A549 (cell line): ENCODE data around the gene PORCN. TPM values are rescaled to one million over a fixed set of nuclear protein-coding genes. Genes with fewer than 3 reads are reported as not detected.
A peak's percentile ranks its signal among the peaks of the same experiment; 100 is the strongest.

ENCODE experiments used
- ATAC-seq, 2 experiments: fragments of 200-7000 bp in 1 of 2; fragments of >200 bp in 1 of 2; cut with Nextera tagmentation in 1 of 2; cut with Tn5 transposase in 1 of 2; 3 replicates each; pipeline versions ENCODE4 v1.8.0 to v1.9.1; 2018 to 2020; ENCODE audit warnings: mild to moderate bottlenecking in 1 of 2, moderate library complexity in 1 of 2
- CTCF ChIA-PET: fragments of 300-600 bp; sonication (Branson Sonifier 250); formaldehyde crosslinking; extraction: SDS; loops from one replicate; lab custom pipeline; 2021; ENCODE audit warnings: antibody characterized with exemption, inconsistent platforms; lab: Yijun Ruan, JAX
- POLR2A ChIA-PET: fragments of 350-600 bp; formaldehyde crosslinking; extraction: SDS; loops from one replicate; lab custom pipeline; 2021; ENCODE audit warnings: antibody characterized with exemption, inconsistent platforms; lab: Yijun Ruan, JAX
- DNase-seq, 2 experiments: peaks; one replicate each; pipeline versions ENCODE4 v3.0.0 to v3.0.0-alpha.2; 2011 to 2016; ENCODE audit warnings: low read depth in 1 of 2, low spot score in 1 of 2
- FAIRE-seq: peaks from 2 replicates; lab custom pipeline; 2011; peaks lifted over from hg19 to GRCh38; lab: Jason Lieb, UNC
- H3K27ac ChIP-seq, 2 experiments: fragments of >200 bp; sonication (Bioruptor Twin); formaldehyde crosslinking; 3 replicates each; pipeline ENCODE4 v1.5.1; 2016 to 2017
- H3K4me1 ChIP-seq: fragments of >200 bp; sonication (Bioruptor Twin); formaldehyde crosslinking; 3 replicates; pipeline ENCODE4 v1.6.1; 2016
- H3K4me2 ChIP-seq: fragments of >200 bp; sonication (Bioruptor Twin); formaldehyde crosslinking; 3 replicates; pipeline ENCODE4 v1.6.1; 2016
- H3K4me3 ChIP-seq: fragments of >200 bp; sonication (Bioruptor Twin); formaldehyde crosslinking; 3 replicates; pipeline ENCODE4 v1.5.1; 2016
- H3K9me3 ChIP-seq: fragments of >200 bp; sonication (Bioruptor Twin); formaldehyde crosslinking; 3 replicates; pipeline ENCODE4 v1.6.1; 2016
- BHLHE40 ChIP-seq: IDR thresholded peaks from 2 replicates; pipeline ENCODE4 v1.6.1; 2012; ENCODE audit warnings: low read depth, low read length, inconsistent platforms
- CHD4 ChIP-seq: fragments of 200-600 bp; sonication (generic); IDR thresholded peaks from 2 replicates; pipeline ENCODE4 v1.6.1; 2016; ENCODE audit warnings: antibody characterized with exemption, mild to moderate bottlenecking, borderline replicate concordance
- EHF ChIP-seq: fragments of 250-450 bp; sonication (Bioruptor Pico); IDR thresholded peaks from 2 replicates; pipeline ENCODE4 v1.5.0; 2020; ENCODE audit warnings: mild to moderate bottlenecking
- EHMT2 ChIP-seq: fragments of 200-600 bp; sonication (generic); IDR thresholded peaks from 2 replicates; pipeline ENCODE4 v1.6.1; 2016; ENCODE audit warnings: antibody characterized with exemption, low read depth, mild to moderate bottlenecking, moderate library complexity
- EP300 ChIP-seq, 2 experiments: fragments of >200 bp; sonication (Bioruptor Twin); formaldehyde crosslinking; IDR thresholded peaks; 2 replicates in 1 of 2; 3 replicates in 1 of 2; pipeline ENCODE4 v1.6.1; 2016 to 2017
- FOSL2 ChIP-seq, 2 experiments: fragments of 450-650 bp in 1 of 2; fragments of >200 bp in 1 of 2; sonication (Bioruptor Twin) in 1 of 2; formaldehyde crosslinking; IDR thresholded peaks; 2 replicates each; pipeline versions ENCODE4 v1.5.0 to v1.6.1; 2016 to 2020; ENCODE audit warnings: mild to moderate bottlenecking in 1 of 2, moderate library complexity in 1 of 2
- FOXS1 ChIP-seq: fragments of 250-450 bp; sonication (Bioruptor Pico); IDR thresholded peaks from 2 replicates; pipeline ENCODE4 v1.5.0; 2020; ENCODE audit warnings: mild to moderate bottlenecking, moderate library complexity
- HEYL ChIP-seq: fragments of 250-450 bp; sonication (Bioruptor Pico); IDR thresholded peaks from 2 replicates; pipeline ENCODE4 v1.8.0; 2021; ENCODE audit warnings: mild to moderate bottlenecking, moderate library complexity
- HMGXB4 ChIP-seq: fragments of 250-450 bp; sonication (Bioruptor Pico); IDR thresholded peaks from 2 replicates; pipeline ENCODE4 v1.5.0; 2021; ENCODE audit warnings: mild to moderate bottlenecking, moderate library complexity, borderline replicate concordance
- HOXB13 ChIP-seq: fragments of 250-450 bp; sonication (Bioruptor Pico); IDR thresholded peaks from 2 replicates; pipeline ENCODE4 v1.5.0; 2020; ENCODE audit warnings: low read depth, mild to moderate bottlenecking, moderate library complexity
- HOXB5 ChIP-seq: fragments of 250-450 bp; sonication (Bioruptor Pico); IDR thresholded peaks from 2 replicates; pipeline ENCODE4 v1.5.0; 2020; ENCODE audit warnings: mild to moderate bottlenecking, moderate library complexity
- JUN ChIP-seq, 2 experiments: fragments of >200 bp; sonication (Bioruptor Twin); formaldehyde crosslinking; IDR thresholded peaks; 2 replicates in 1 of 2; 3 replicates in 1 of 2; pipeline ENCODE4 v1.6.1; 2016 to 2017
- MAFK ChIP-seq: fragments of 450-650 bp; IDR thresholded peaks from 2 replicates; pipeline ENCODE4 v1.6.1; 2014; ENCODE audit not compliant: partially characterized antibody
- MYC ChIP-seq: IDR thresholded peaks from 2 replicates; pipeline ENCODE4 v1.6.1; 2012; ENCODE audit warnings: mild to moderate bottlenecking, inconsistent platforms, low read length, improper control_type of control experiment, borderline replicate concordance
- PBX3 ChIP-seq: IDR thresholded peaks from 2 replicates; pipeline ENCODE4 v1.6.1; 2012
- PHF8 ChIP-seq: fragments of 200-600 bp; sonication (generic); IDR thresholded peaks from 2 replicates; pipeline ENCODE4 v1.6.1; 2016; ENCODE audit warnings: low read depth, mild to moderate bottlenecking, antibody characterized with exemption, moderate library complexity, borderline replicate concordance
- POLR2A ChIP-seq: IDR thresholded peaks from 2 replicates; pipeline ENCODE4 v1.6.1; 2012; ENCODE audit warnings: mild to moderate bottlenecking, low read length
- POLR2AphosphoS2 ChIP-seq: conservative IDR thresholded peaks from 2 replicates; pipeline ENCODE4 v1.6.1; 2012; ENCODE audit warnings: low read length, improper control_type of control experiment, inconsistent platforms
- RARB ChIP-seq: fragments of 250-450 bp; sonication (Bioruptor Pico); IDR thresholded peaks from 2 replicates; pipeline ENCODE4 v1.8.0; 2021; ENCODE audit warnings: mild to moderate bottlenecking, moderate library complexity
- RCOR1 ChIP-seq: fragments of 150-350 bp; IDR thresholded peaks from 2 replicates; pipeline ENCODE4 v1.6.1; 2014; ENCODE audit warnings: antibody characterized with exemption, low read length, low read depth
- RFX5 ChIP-seq: fragments of 450-650 bp; IDR thresholded peaks from 2 replicates; pipeline ENCODE4 v1.7.1; 2014; ENCODE audit warnings: antibody characterized with exemption, mild to moderate bottlenecking, moderate library complexity
- RNF2 ChIP-seq: fragments of 200-600 bp; sonication (generic); IDR thresholded peaks from 2 replicates; pipeline ENCODE4 v1.6.1; 2016; ENCODE audit warnings: low read depth, mild to moderate bottlenecking, antibody characterized with exemption, moderate library complexity, borderline replicate concordance
- SMC3 ChIP-seq: fragments of >200 bp; sonication (Bioruptor Twin); formaldehyde crosslinking; IDR thresholded peaks from 3 replicates; pipeline ENCODE4 v1.6.1; 2018; ENCODE audit warnings: inconsistent platforms
- SREBF2 ChIP-seq: fragments of 450-650 bp; IDR thresholded peaks from 2 replicates; pipeline ENCODE4 v1.6.1; 2014; ENCODE audit warnings: mild to moderate bottlenecking, moderate library complexity
- TFCP2L1 ChIP-seq: fragments of 250-450 bp; sonication (Bioruptor Pico); IDR thresholded peaks from 2 replicates; pipeline ENCODE4 v1.5.0; 2021; ENCODE audit warnings: mild to moderate bottlenecking
- TP53 ChIP-seq: fragments of 250-450 bp; sonication (Bioruptor Pico); IDR thresholded peaks from 2 replicates; pipeline ENCODE4 v1.5.0; 2021; ENCODE audit warnings: mild to moderate bottlenecking, moderate library complexity
- WGBS: methylation state at CpG from one replicate; pipeline ENCODE4 v1.1.6; 2017; ENCODE audit errors: missing lambda C conversion rate; 5-methylcytosine and 5-hydroxymethylcytosine counted together
- polyA plus RNA-seq, 4 experiments: library from polyadenylated mRNA; depleted of rRNA in 3 of 4; stranded (reverse); fragments of >200 nt; fragmentation: RNase III in 1 of 4; extraction: RNeasy Plus Mini Kit Qiagen cat#74134 plus additional on column Dnase treatment in 1 of 4; gene quantifications; 2 replicates in 3 of 4; 3 replicates in 1 of 4; pipeline ENCODE4 v1.2.3, GENCODE V29; 2011 to 2017

The PORCN gene
- polyA plus RNA-seq, 2 of the 4 experiments (the other 2 are of a cell fraction), result 9.4 to 18.6 TPM

- H3K4me1 ChIP-seq, result peaks cover 9% of the 10 kb centered on the region
- CTCF ChIA-PET, result interaction anchor here (1.2 to 3.0 kb wide), 4 partner anchors 9 to 28 kb away, joined by 4 to 12 read pairs (median 6); no protein-coding TSS in a partner anchor
- POLR2A ChIA-PET, result interaction anchor here (0.6 to 1.6 kb wide), 3 partner anchors 9 to 1308 kb away, joined by 3 to 6 read pairs (median 5); partner anchors contain the start of gene USP11
- H3K27ac ChIP-seq, result peak overlapping the region; percentile 85 to 93; a peak in 3 of 6 replicates
- FAIRE-seq, result no peak
- peak overlapping the region; percentile 95 for H3K4me2 ChIP-seq
- no peak for TF ChIP-seq RARB (CRISPR knock-in tag)
- no peak for TF ChIP-seq TFCP2L1 (CRISPR knock-in tag)
- TF ChIP-seq SMC3, result no peak
- TF ChIP-seq FOSL2 (IDR thresholded peaks at IDR 0.05), result no peak
- no peak for TF ChIP-seq FOSL2 (CRISPR knock-in tag; IDR thresholded peaks at IDR 0.05)
- no peak for TF ChIP-seq SREBF2
- no peak for TF ChIP-seq POLR2A
- TF ChIP-seq EHF, result no peak
- no peak for TF ChIP-seq JUN (IDR thresholded peaks at IDR 0.05)
- no peak for TF ChIP-seq MYC
- TF ChIP-seq HEYL (CRISPR knock-in tag), result no peak
- no peak for TF ChIP-seq HMGXB4
- TF ChIP-seq PBX3, result no peak
- no peak for TF ChIP-seq HOXB13
- no peak for TF ChIP-seq PHF8
- TF ChIP-seq POLR2AphosphoS2, result no peak
- no peak for TF ChIP-seq RFX5
- H3K4me3 ChIP-seq, result peak overlapping the region; percentile 83
- WGBS, result 87% methylated on average over 7 of the region's 7 CpGs
- H3K9me3 ChIP-seq, result no peaks in the 10 kb centered on the region
- ATAC-seq, result no peak
- DNase-seq, result no peak
Measured at GRCh38 chrX:48540480-48540879, 31.7 kb downstream of the PORCN start.

GRCh38 chrX:48541140-48541814, 32.5 kb downstream of the PORCN start:
- TF ChIP-seq FOXS1 (CRISPR knock-in tag) (no peak), EP300 (IDR thresholded peaks at IDR 0.05) (no peak), RARB (CRISPR knock-in tag) (no peak), TP53 (CRISPR knock-in tag) (no peak), JUN (IDR thresholded peaks at IDR 0.05) (no peak), BHLHE40 (no peak), RNF2 (no peak), MAFK (no peak), EHMT2 (no peak), HOXB5 (CRISPR knock-in tag) (no peak), CHD4 (no peak), RCOR1 (no peak)
- TF ChIP-seq, all 56 proteins: peak for 0

More at GRCh38 chrX:48541140-48541814, 32.5 kb downstream of the PORCN start:
- peak overlapping the region; percentile 95; the same call in 2 of the 3 replicates for H3K4me2 ChIP-seq
- ChIA-PET POLR2A (no interaction called here), CTCF (no interaction called here)
- FAIRE-seq, result no peak
- WGBS, result 91% methylated on average over 10 of the region's 10 CpGs
- no peaks in the 10 kb centered on the region for H3K9me3 ChIP-seq
- no peak overlapping the region for H3K27ac ChIP-seq
- peaks cover 9% of the 10 kb centered on the region for H3K4me1 ChIP-seq
- no peak overlapping the region for H3K4me3 ChIP-seq
- no peak for DNase-seq
- ATAC-seq, result no peak
